Right cardiac atrium (tissue), 5 donors: ENCODE results near the gene BCL7A. TPM values are rescaled to one million over a fixed set of nuclear protein-coding genes. Genes with fewer than 3 reads are reported as not detected.

ENCODE experiments used
- ATAC-seq, 2 donors: fragments of 200-7000 bp; cut with Tn5 transposase; one replicate each; pipeline versions ENCODE4 v1.8.0 to v1.9.1; 2020; ENCODE audit warnings: moderate library complexity in 2 of 2, mild to moderate bottlenecking in 1 of 2
- DNase-seq, 3 donors: peaks; one replicate each; pipeline ENCODE4 v3.0.0-alpha.2; 2020
- H3K27ac ChIP-seq: one replicate; pipeline ENCODE4 v1.5.1; 2013; ENCODE audit warnings: mild to moderate bottlenecking, low read length, control low read depth, moderate library complexity
- H3K27me3 ChIP-seq: one replicate; pipeline ENCODE4 v1.6.1; 2013; ENCODE audit not compliant: control insufficient read depth, insufficient read depth
- H3K4me1 ChIP-seq: one replicate; pipeline ENCODE4 v1.6.1; 2013; ENCODE audit warnings: low read length; ENCODE audit not compliant: control insufficient read depth, insufficient read depth
- H3K4me3 ChIP-seq: one replicate; pipeline ENCODE4 v1.5.1; 2013; ENCODE audit warnings: low read length, control low read depth
- H3K9me3 ChIP-seq: one replicate; pipeline ENCODE4 v1.6.1; 2013; ENCODE audit warnings: low read length; ENCODE audit not compliant: control insufficient read depth
- WGBS: extraction: QIAGEN DNeasy Blood & Tissue Kit; methylation state at CpG from one replicate; pipeline ENCODE4 v1.1.7; 2013; 5-methylcytosine and 5-hydroxymethylcytosine counted together
- intact Hi-C, 4 donors: fragments of 100-400 bp; cut with DNase I; formaldehyde crosslinking; loops; one replicate each; pipeline versions ENCODE4 v1.11.0 to v1.14.0; 2022 to 2023
- polyA plus RNA-seq: library from polyadenylated mRNA; stranded (reverse); fragments of 200-250 nt; gene quantifications from one replicate; pipeline ENCODE4 v1.2.3, GENCODE V29; 2013
- total RNA-seq, 4 donors: library from RNA; stranded (reverse); fragmentation: NEBNext Ultra II Directional; extraction: Animal tissue kit (Norgen Biotek cat#: 25700); gene quantifications; one replicate each; pipeline ENCODE4 v1.2.1, GENCODE V29; 2021
- donor health status: healthy with polysubstance abuse.
- donor health status: DM: no; HTN: yes; CAD: no.
- donor health status: DM: no; HTN: no; CAD: no.
- donor health status: DM: no; HTN: yes; CAD: no; lungs with severe emphysema.
- donor health status: DM: yes; HTN: yes; CAD: no.

BCL7A gene
- total and polyA plus RNA-seq, 5 donors, result 6.7 to 13.2 (median 11.6) TPM

DNA sequence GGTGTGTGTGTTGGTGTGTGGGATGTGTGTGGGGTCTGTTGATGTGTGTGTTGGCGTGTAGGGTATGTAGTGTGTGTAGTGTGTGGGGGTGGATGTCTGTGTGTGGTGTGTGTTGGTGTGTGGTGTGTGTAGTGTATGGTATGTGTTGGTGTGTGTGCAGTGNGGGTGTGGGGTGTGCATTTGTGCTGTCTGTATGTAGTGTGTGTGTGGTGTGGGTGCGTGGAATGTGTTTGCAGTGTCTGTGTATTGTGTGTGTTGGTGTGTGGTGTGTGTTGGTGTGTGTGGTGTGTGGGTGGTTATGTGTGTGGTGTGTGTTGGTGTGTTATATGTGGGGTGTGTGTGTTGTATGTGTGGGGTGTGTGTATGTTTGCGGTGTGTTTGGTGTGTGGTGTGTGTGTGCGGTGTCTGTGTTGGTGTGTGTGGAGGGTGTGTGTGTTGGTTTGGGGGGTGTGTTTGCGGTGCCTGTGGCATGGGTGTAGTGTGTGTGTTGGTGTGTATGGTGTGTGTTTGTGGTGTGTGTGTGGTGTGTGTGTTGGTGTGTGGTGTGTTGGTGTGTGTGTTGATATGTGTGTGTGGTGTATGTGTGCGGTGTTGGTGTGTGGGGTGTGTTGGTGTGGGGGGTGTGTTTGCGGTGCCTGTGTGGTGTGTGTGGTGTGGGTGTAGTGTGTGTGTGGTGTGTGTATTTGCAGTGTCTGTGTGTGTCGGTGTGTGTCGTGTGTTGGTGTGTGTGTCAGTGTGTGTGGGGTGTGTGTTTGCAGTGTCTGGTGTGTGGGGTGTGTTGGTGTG lies 71.6 kb downstream of the BCL7A start:
- no peak overlapping the region for H3K27ac ChIP-seq
- no peak for ATAC-seq
- no peak for DNase-seq
- H3K4me1 ChIP-seq, result peaks cover 33% of the 10 kb centered on the region
- no peaks in the 10 kb centered on the region for H3K27me3 ChIP-seq
- no peaks in the 10 kb centered on the region for H3K9me3 ChIP-seq
- WGBS, result 93% methylated on average over 9 of the region's 9 CpGs
- intact Hi-C loops, result no loop called here
- H3K4me3 ChIP-seq, result no peak overlapping the region

- intact Hi-C loops, result no loop called here
- H3K4me3 ChIP-seq, result no peak overlapping the region
- DNase-seq (no peak), ATAC-seq (no peak)
- H3K27ac ChIP-seq, result no peak overlapping the region
- no peaks in the 10 kb centered on the region for H3K27me3 ChIP-seq
- WGBS, result 98% methylated on average over 5 of the region's 5 CpGs
- peaks cover 38% of the 10 kb centered on the region for H3K4me1 ChIP-seq
- H3K9me3 ChIP-seq, result no peaks in the 10 kb centered on the region
Observed at GRCh38 chr12:122094137-122094734, 72.6 kb downstream of the BCL7A start.

GRCh38 chr12:122094735-122095631 lies 73.3 kb downstream of the BCL7A start:
- 69% methylated on average over 10 of the region's 10 CpGs for WGBS

GRCh38 chr12:122096014-122096413 lies 74.3 kb downstream of the BCL7A start:
- Histone ChIP-seq H3K4me1 (peaks cover 44% of the 10 kb centered on the region), H3K27ac (no peak overlapping the region), H3K4me3 (no peak overlapping the region), H3K27me3 (no peaks in the 10 kb centered on the region), H3K9me3 (no peaks in the 10 kb centered on the region)
- no peak for DNase-seq
- intact Hi-C loops, result no loop called here
- ATAC-seq, result no peak
- 72% methylated on average over 9 of the region's 9 CpGs for WGBS

More at GRCh38 chr12:122094735-122095631, 73.3 kb downstream of the BCL7A start:
- ATAC-seq (no peak), DNase-seq (peak in 1 of 3 donors; percentile 38)
- Histone ChIP-seq H3K4me3 (no peak overlapping the region), H3K4me1 (peaks cover 44% of the 10 kb centered on the region), H3K9me3 (no peaks in the 10 kb centered on the region), H3K27me3 (no peaks in the 10 kb centered on the region), H3K27ac (no peak overlapping the region)
- intact Hi-C loops, result no loop called here

GRCh38 chr12:122096591-122097149 lies 75.0 kb downstream of the BCL7A start:
- Histone ChIP-seq H3K27ac (peak overlapping the region; percentile 70), H3K27me3 (no peaks in the 10 kb centered on the region), H3K4me3 (no peak overlapping the region), H3K4me1 (peaks cover 44% of the 10 kb centered on the region), H3K9me3 (no peaks in the 10 kb centered on the region)
- 58% methylated on average over 20 of the region's 20 CpGs for WGBS
- ATAC-seq, result no peak
- intact Hi-C loops, result no loop called here
- DNase-seq, result peak in 1 of 3 donors; percentile 65

- intact Hi-C loops, result no loop called here
- H3K27ac ChIP-seq, result peak overlapping the region; percentile 70
- ATAC-seq, result peak; percentile 63 to 74
- H3K4me3 ChIP-seq, result no peak overlapping the region
- H3K4me1 ChIP-seq, result peaks cover 44% of the 10 kb centered on the region
- no peaks in the 10 kb centered on the region for H3K9me3 ChIP-seq
- DNase-seq, result peak in 2 of 3 donors; percentile 72 to 80
- 28% methylated on average over 2 of the region's 2 CpGs for WGBS
- H3K27me3 ChIP-seq, result no peaks in the 10 kb centered on the region
Observed at GRCh38 chr12:122097584-122097926, 75.9 kb downstream of the BCL7A start.

DNA sequence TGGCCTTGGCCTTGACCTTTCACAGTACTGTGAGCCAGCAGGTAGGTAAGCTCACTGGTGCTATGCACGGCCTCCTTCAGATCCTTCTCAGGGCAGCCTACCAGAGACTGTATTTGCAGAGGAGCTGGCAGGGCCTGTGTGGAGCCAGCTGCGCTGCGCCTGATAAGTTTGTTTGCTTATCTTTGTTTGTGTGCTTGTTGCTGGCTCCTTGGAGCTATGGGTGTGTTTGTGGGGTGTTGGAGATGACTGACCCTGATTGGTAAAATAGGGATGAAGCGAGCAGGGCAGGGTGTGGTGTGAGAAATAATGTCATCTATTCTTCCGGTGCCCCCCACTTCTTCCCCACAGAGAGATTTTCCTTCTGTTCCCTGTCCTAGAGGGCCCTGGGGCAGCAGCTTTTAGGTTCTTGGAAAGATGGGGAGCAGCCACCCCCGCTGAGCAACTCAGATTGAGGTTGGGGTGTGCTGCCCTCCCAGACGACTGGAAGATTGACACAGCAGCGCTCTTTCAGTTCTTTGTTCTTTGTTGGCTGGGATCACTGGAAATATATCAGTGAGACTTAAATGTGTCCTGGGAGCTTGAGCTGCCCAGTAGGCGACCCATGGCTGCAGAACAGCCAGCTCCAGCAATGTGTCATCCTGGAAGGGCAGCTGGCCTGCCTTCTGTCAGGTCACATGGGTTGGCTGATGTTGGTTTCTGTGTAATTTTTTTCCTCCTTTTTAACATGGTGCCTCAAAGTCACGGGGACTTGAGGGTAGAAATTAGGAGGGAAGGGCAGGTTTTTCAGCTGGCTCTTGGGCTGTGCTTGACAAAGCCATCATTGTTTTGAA lies 76.5 kb downstream of the BCL7A start:
- intact Hi-C loops, result no loop called here
- peak; percentile 92 to 93 for ATAC-seq
- H3K4me3 ChIP-seq, result no peak overlapping the region
- H3K4me1 ChIP-seq, result peaks cover 39% of the 10 kb centered on the region
- no peaks in the 10 kb centered on the region for H3K9me3 ChIP-seq
- peak overlapping the region; percentile 70 for H3K27ac ChIP-seq
- WGBS, result 13% methylated on average over 10 of the region's 10 CpGs
- H3K27me3 ChIP-seq, result no peaks in the 10 kb centered on the region
- DNase-seq, result peak; percentile 83 to 93 (median 90)

DNA sequence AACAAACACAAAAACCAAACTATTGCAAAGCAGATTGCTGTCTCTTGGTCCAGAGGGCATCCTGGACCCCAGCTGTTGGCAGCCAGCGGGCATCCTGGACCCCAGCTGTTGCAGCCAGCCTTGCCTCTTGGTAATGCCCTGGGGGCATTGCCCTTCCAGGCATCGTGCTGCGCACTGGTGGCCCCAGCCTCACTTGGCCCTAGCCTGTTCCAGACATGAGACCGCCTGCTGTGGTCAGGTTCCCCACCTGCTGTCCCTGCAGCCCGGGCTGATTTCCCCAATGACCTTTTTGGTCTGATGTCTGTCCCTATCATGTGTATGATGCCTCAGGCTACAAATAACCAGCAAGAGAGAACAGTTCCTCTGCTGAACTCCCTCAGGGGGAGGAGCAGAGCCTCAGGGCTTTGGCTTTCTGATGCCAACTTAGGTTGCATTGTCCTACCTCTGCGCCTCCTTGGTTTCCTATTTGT lies 77.6 kb downstream of the BCL7A start:
- H3K27me3 ChIP-seq, result no peaks in the 10 kb centered on the region
- peak overlapping the region; percentile 70 for H3K27ac ChIP-seq
- ATAC-seq, result no peak
- intact Hi-C loops, result no loop called here
- no peaks in the 10 kb centered on the region for H3K9me3 ChIP-seq
- 88% methylated on average over 6 of the region's 6 CpGs for WGBS
- no peak overlapping the region for H3K4me3 ChIP-seq
- H3K4me1 ChIP-seq, result peaks cover 34% of the 10 kb centered on the region
- peak in 1 of 3 donors; percentile 51 for DNase-seq

DNA sequence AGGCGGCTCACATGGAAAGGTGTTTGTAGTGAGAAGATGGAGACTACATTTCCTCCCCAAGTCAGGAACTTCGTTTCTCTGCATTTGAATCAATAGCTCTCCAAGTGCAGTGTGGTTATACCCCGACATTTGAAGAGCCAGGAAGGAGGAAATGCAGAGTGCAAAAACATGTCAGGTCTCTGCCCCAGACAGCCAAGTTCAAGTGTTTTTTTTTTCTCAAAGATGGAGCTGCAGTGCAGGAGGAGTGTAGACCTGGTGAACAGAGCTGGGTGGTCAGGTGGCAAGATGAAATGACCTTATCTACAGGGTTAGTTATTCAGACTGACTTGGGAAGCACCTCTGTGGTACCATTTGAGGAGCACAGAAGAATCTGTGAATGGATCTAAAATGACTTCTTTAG lies 78.2 kb downstream of the BCL7A start:
- no peaks in the 10 kb centered on the region for H3K9me3 ChIP-seq
- H3K27me3 ChIP-seq, result no peaks in the 10 kb centered on the region
- no peak overlapping the region for H3K4me3 ChIP-seq
- ATAC-seq (no peak), DNase-seq (no peak)
- intact Hi-C loops, result no loop called here
- peaks cover 35% of the 10 kb centered on the region for H3K4me1 ChIP-seq
- 46% methylated on average over 3 of the region's 3 CpGs for WGBS
- H3K27ac ChIP-seq, result peak overlapping the region; percentile 35

DNA sequence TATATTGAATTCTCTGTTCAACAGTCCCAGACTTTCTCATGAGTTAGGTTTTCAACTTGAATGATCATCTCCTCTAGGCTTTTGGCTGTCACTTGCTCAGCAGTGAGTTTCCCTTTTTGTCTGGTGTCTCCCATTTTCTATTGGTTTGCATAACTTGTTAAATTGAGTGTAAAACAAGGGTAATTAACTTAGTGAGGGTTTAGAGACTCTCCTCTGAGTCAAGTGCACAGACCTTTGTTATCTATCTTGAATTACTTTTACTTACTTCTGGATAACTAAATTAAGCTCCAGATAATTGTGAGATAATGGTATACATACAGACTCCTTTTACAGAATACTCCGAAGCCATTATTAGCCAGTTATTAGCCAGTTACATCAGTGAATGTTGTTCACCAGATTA lies 78.9 kb downstream of the BCL7A start:
- DNase-seq, result no peak
- no peaks in the 10 kb centered on the region for H3K27me3 ChIP-seq
- H3K9me3 ChIP-seq, result no peaks in the 10 kb centered on the region
- ATAC-seq, result no peak
- peaks cover 35% of the 10 kb centered on the region for H3K4me1 ChIP-seq
- no peak overlapping the region for H3K4me3 ChIP-seq
- WGBS, result 81% methylated on average over 1 of the region's 1 CpG
- H3K27ac ChIP-seq, result no peak overlapping the region
- intact Hi-C loops, result no loop called here
